ENCODE results near the gene SPACDR.

SPACDR gene

GRCh38 chr7:100433592-100434296 is 30.3 kb downstream of the SPACDR start:
- no peak for DNase-seq

- no peak for DNase-seq
Observed at GRCh38 chr7:100433276-100433591, 30.8 kb downstream of the SPACDR start.

GRCh38 chr7:100432621-100433275 is 31.3 kb downstream of the SPACDR start:
- DNase-seq = no peak

- DNase-seq = no peak
Observed at GRCh38 chr7:100432053-100432452, 32.0 kb downstream of the SPACDR start.

GRCh38 chr7:100431286-100431735 is 32.7 kb downstream of the SPACDR start:
- no peak for DNase-seq

- no peak for DNase-seq
Observed at GRCh38 chr7:100430493-100431285, 33.4 kb downstream of the SPACDR start.

- peak; percentile 96 to 97 for DNase-seq
Observed at GRCh38 chr7:100429637-100430492, 34.2 kb downstream of the SPACDR start, which contains the start of gene MEPCE. Gene MEPCE (plus strand): TSS chr7:100429831. CDS start chr7:100430019, 188 bp downstream.

GRCh38 chr7:100428967-100429636 is 35.0 kb downstream of the SPACDR start:
- DNase-seq = peak; percentile 97 to 99

GRCh38 chr7:100428199-100428966 is 35.7 kb downstream of the SPACDR start, which contains the start of gene ZCWPW1:
Gene ZCWPW1 (minus strand): TSS chr7:100428703. CDS start chr7:100420649, 8,054 bp downstream.
- peak; percentile 90 to 95 for DNase-seq

- no peak for DNase-seq
Observed at GRCh38 chr7:100427762-100428198, 36.3 kb downstream of the SPACDR start.

GRCh38 chr7:100426516-100426915 is 37.5 kb downstream of the SPACDR start:
- no peak for DNase-seq

GRCh38 chr7:100425347-100425746 is 38.7 kb downstream of the SPACDR start:
- no peak for DNase-seq

GRCh38 chr7:100423315-100423714 is 40.7 kb downstream of the SPACDR start:
- DNase-seq = no peak

GRCh38 chr7:100419660-100420226 is 44.3 kb downstream of the SPACDR start:
- DNase-seq = no peak

- no peak for DNase-seq
Observed at GRCh38 chr7:100418930-100419659, 45.0 kb downstream of the SPACDR start.

- DNase-seq = no peak
Observed at GRCh38 chr7:100415448-100415847, 48.6 kb downstream of the SPACDR start.

GRCh38 chr7:100413889-100414288 is 50.2 kb downstream of the SPACDR start:
- DNase-seq = no peak

GRCh38 chr7:100413346-100413745 is 50.7 kb downstream of the SPACDR start:
- DNase-seq = no peak

- DNase-seq = no peak
Observed at GRCh38 chr7:100411101-100411500, 53.0 kb downstream of the SPACDR start.

Data from NCI-H524 (cell line).